NK-92 (cell line): ENCODE measurements around the gene MBOAT7.

ENCODE experiments used
- DNase-seq: peaks from one replicate; lab custom pipeline; 2025; ENCODE audit not compliant: unreplicated experiment; lab: John Stamatoyannopoulos, UW

Gene MBOAT7

DNA sequence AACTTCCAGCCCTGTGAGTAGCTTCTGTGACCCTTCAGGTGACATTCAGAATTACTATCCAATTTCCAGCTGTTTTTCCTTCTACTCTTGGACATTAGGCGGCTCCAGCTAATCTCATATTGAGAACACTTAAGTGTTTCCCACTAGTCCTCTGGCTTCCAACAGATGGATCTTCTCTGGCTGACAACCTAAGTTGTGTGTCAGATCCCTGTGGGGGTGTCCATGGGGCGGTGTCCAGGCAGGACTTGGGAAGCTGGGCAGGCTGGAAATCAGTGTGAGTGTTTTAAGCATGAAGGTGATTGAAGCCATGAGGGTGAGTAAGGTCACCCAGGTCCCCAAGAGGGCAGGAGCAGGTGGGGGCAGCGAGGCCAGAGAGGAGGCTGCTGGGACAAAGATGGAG, 41.7 kb downstream of the MBOAT7 start:
- no peak for DNase-seq

- no peak for DNase-seq
Observed at GRCh38 chr19:54145541-54146158, 43.7 kb downstream of the MBOAT7 start.

DNA sequence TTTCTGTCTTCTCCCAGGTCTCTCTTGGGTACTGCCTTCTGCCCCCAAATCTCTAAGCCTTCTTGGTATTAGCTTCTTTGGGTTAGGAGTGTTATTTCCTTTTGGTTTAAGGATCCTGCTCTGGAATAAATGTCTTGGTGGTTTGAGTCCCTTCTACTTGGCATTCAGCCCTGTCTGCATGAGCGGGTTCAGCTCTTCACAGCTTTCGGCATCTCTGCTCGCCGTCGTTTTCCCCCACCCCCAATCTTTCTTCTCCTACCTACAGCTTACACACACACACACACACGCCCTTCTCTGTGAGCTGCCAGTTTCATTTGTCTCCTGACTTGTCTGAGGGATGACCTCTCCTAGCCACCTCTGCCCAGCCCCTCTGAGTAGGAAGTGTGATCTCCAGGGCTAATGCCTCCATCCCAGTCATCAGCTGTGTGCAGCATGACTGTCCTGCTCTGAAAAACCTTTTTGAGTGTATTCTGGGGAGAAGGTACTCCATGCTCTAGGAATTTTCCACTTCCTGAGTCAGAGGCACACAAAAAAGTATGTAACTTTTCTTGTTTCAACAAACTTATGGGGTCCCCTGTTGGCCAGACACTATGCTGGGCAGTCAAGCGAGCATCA, 47.1 kb downstream of the MBOAT7 start:
- DNase-seq, result no peak

DNA sequence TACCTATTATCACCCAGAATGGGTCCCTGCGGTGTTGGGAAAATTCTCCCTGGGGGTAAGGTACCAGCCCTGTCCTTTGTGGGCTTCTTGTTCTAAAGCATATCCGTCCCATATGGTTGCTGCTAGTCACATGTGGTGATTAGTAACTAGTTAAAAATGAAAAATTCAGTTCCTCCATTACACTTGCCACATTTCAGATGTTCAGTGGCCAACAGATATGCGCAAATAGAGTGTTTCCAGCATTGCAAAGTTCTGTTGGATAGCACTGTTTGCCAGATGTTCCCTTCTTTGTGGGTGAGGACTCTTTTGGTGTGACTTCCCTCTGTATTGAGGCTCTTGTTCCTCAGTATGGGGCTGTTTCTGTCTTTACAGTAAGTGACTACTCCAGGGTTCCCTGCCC, 48.0 kb downstream of the MBOAT7 start:
- DNase-seq, result no peak

DNA sequence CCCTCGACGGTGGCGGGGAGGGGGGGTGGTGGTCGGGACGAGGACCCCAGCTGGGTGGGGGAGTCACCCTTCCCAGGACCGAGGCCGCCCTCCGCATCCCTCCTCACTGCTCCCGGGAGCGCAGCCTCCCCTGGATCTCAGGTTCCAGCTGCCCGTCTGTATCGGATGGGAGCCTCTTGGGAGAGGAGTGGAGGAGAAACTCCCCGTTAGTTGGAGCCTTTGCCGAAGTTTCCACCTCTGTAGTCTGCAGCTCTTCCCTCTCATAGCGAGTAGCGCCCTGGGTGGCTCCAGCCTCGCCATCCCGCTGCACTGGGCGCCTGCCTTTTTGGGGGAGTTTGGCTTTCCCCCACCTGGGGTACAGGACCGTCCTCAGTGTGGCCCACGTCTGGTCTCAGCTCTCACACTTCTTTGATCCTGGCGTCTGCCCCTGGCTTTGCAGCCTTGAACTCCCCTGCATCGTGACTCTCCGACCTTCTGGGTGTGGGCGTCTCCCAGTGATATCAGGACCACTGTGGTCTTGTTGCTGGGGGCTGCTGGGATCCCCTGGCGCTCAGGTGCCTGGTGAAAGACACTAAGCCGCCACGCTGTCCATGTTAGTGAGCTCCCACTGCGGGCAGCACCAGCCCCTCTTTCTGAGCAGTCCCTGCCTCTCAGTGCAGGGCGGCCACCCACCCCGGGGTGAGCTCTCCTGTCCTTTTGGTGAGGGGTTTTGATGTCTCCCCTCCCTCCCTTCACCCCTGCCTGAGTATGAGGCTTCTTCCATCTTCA, 50.7 kb downstream of the MBOAT7 start:
- DNase-seq, result no peak

DNA sequence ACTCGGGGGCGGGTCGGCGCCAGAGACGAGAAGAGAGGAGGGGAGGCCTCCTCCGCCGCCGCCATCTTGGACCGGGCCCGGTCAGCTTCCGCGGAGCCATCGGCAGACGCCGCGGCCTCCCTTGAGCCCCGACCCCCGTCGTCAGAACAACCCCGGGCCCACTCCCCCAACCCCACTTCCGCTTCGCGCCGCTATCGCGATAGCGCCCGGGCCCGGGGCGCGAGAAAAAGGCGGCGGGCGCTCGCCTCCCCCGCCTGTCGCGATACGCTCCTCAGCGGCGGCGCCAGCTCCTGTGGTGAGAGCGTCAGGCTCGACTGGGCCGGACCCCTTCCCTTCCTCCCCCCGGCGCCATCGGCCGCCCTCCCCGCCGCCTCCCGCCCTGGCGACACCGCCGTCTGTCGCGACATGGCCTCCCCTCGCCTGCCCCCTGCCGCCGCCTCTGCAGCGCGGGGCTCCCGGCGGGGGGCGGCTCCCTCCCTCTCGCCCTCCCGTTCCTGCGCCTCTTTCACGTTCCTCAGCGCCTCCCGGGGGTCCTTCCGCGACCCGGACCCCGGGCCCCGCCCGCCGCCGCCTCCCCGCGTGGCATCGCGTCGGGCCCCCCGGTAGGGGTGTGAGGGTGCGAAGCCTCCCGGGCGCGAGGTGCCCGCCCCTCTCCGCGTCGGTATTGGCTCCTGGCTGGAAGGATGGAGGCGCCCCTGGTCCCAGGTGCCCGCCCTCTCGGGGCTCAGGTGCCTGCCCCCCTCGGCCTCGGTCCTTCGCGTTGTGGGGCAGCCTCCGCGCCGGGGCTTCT, 51.5 kb downstream of the MBOAT7 start, which contains the start of gene CNOT3:
CNOT3 (plus strand) TSS at position 64 of the 790 bp plus-strand sequence. CDS start 5,217 bp downstream, outside the sequence.
- DNase-seq, result no peak

GRCh38 chr19:54136864-54137698, 52.3 kb downstream of the MBOAT7 start:
- DNase-seq, result peak; percentile 99

- no peak for DNase-seq
Observed at GRCh38 chr19:54136086-54136863, 53.1 kb downstream of the MBOAT7 start.

GRCh38 chr19:54133957-54134590, 55.3 kb downstream of the MBOAT7 start:
- DNase-seq, result no peak

- DNase-seq, result no peak
Observed at GRCh38 chr19:54133312-54133956, 55.9 kb downstream of the MBOAT7 start.

- no peak for DNase-seq
Observed at GRCh38 chr19:54129617-54129996, 59.8 kb downstream of the MBOAT7 start.

DNA sequence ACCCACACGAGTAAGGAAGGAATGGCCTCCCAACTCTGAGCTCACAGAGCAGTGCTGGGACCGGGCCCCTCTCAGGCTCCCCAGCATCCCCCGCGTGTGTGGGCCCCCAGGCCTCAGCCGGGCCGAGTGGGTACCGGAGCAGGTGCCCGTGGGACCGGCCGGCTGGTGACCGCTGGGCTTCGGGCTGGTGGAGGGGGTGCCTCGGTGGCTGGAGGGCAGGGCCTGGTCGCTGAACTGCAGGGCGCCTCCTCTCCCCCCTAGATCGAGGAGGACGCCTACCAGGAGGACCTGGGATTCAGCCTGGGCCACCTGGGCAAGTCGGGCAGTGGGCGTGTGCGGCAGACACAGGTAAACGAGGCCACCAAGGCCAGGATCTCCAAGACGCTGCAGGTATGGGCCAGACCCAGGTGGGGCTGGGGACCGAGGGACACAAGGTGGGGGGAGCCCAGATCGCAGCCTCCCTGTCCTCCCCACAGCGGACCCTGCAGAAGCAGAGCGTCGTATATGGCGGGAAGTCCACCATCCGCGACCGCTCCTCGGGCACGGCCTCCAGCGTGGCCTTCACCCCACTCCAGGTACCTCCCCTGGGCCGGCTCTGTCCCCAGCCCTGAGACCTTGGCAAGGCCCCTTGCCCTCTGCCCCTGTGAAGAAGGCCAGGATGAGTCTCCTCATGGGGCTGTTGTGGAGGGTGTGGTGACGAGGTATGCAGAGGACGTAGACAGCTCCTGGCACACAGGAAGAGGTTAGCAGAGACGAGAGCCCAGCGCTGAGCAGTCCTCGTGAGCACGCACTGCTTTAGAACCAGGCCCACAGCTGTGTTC, 60.4 kb downstream of the MBOAT7 start:
- no peak for DNase-seq

DNA sequence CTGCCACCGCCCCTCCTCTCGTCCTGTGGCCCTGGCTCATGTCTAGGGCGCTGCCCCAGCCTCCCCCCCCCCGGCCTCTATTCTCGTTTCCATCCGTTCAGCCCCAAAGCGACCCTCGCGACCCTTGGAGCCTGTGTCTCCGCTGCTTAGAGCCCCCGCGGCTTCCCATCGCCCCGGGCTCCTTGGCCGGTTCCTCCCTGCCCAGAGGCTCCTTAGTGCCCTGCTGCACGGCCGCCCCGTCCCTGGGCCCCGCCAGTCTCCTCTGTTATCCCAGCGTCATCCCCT, 61.0 kb downstream of the MBOAT7 start:
- DNase-seq, result no peak

DNA sequence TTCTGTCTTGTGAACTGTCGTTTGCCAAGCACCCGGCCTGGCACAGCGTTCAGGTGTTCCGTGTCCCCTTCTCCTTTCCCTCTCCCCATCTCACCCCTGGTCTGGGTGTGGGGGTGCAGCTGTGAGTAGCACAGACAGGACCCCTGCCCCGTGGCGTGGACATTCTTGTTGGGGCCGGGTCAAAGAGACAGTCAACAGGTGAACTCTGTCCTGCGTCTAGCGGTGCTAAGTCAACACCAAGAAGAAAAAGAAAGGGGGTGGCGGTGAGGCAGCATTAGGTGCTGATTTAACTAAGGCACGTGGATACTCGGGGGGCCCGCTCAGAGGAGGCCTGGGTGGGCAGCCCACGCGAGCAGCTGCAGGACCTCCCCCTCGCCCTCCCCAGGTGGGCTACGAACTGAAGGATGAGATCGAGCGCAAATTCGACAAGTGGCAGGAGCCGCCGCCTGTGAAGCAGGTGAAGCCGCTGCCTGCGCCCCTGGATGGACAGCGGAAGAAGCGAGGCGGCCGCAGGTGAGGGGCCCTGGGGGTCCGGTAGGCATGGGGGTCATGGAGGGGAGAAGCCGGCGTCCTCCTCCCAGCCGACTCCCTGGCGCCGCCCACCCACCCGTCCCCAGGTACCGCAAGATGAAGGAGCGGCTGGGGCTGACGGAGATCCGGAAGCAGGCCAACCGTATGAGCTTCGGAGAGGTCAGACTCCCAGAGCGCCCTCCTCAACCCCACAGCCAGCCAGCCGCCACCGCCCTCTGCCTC, 61.5 kb downstream of the MBOAT7 start:
- no peak for DNase-seq

GRCh38 chr19:54125713-54126112, 63.7 kb downstream of the MBOAT7 start:
- DNase-seq, result no peak

GRCh38 chr19:54124393-54124792, 65.0 kb downstream of the MBOAT7 start:
- no peak for DNase-seq

GRCh38 chr19:54123682-54124081, 65.7 kb downstream of the MBOAT7 start:
- no peak for DNase-seq
